HG02642 (cell line): Measurements from ENCODE around the gene DENND4C.
"Not testable (repeated sequence)": the region's sequence is repeated elsewhere in the genome, so short reads cannot be mapped to it uniquely, and the experiment has no call there.

Experiments
- ATAC-seq: cut with Tn5 transposase; IDR thresholded peaks from one replicate; pipeline ENCODE4 v1.9.1; 2021; ENCODE audit warnings: mild to moderate bottlenecking; ENCODE audit not compliant: unreplicated experiment, poor library complexity

The DENND4C gene

DNA sequence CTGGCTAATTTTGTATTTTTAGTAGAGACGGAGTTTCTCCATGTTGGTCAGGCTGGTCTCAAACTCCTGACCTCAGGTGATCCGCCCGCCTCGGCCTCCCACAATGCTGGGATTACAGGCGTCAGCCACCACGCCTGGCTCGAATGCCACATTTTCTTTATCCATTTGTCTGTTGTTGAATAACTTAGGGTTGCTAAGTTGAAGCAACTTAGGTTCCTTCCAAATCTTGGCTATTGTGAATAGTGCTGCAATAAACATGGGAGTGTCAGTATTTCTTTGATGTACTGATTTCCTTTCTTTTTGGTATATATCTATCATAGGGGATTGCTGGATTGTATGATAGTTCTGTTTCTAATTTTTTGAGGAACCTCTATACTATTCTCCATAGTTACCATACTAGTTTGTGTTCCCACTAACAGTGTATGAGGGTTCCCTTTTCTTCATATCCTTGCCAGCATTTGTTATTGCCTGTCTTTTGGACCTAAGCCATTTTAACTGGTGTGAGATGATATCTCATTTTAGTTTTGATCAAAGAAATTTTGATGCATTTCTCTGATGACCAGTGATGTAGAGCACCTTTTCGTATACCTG is 29.3 kb downstream of the DENND4C start:
- not testable (repeated sequence) for ATAC-seq

DNA sequence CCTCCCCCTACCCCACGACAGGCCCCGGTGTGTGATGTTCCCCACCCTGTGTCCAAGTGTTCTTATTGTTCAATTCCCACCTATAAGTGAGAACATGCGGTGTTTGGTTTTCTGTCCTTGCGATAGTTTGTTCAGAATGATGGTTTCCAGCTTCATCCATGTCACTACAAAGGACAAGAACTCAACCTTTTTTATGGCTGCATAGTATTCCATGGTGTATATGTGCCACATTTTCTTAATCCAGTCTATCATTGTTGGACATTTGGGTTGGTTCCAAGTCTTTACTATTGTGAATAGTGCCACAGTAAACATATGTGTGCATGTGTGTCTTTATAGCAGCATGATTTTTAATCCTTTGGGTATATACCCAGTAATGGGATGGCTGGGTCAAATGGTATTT is 35.1 kb downstream of the DENND4C start:
- ATAC-seq = not testable (repeated sequence)

DNA sequence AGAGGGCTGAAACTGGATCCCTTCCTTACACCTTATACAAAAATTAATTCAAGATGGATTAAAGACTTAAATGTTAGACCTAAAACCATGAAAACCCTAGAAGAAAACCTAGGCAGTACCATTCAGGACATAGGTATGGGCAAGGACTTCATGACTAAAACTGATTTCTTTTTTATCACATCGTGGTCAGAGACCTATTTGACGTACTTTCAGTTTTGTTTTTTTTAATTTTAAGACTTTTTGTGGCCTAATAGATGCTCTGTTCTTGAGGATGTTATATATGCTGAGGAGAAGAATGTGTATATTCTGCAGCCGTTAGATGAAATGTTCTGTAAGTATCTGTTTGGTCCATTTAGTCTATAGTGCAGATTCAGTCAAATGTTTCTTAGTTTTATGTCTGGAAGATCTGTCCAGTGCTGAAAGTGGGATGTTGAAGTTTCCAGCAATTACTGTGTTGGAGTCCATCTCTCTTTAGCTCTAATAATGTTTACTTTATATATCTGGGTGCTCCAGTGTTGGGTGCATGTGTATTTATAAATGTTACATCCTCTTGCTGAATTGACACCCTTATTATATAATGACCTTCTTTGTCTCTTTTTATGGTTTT is 36.4 kb downstream of the DENND4C start:
- ATAC-seq = not testable (repeated sequence)

DNA sequence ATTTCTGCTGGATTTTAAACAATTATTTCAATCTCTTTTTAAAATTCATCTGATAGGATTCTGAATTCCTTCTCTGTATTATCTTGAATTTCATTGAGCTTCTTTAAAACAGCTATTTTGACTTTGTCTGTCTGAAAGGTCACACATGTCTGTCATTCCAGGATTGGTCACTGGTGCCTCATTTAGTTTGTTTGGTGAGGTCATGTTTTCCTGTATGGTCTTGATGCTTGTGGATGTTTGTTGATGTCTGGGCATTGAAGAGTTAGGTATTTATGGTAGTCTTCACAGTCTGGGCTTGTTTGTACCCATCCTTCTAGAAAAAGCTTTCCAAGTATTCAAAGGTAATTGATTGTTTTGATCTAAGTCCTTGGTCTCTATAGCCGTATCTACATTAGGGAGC is 39.1 kb downstream of the DENND4C start:
- no peak for ATAC-seq

DNA sequence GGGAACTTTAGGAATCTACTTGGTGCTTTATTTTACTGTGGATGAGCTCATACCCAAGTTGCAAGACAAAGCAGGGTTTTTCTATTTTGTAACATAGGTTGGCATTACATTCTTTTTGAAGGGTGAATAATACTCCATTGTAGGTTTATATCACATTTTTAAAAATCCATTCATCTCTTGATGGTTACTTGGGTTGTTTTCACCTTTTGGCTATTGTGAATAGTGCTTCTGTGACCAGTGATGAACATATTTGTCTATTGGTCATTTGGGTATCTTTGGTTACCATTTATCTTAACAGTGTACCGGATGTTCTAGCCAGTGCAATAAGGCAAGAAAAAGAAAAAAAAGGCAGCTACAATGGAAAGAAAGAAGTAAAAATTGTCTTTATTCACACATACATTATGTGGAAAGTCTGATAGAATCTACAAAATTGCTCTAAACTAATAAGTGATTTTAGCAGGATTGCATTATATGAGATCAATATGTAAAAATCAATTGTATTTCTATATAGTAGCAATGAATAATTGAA is 40.0 kb downstream of the DENND4C start:
- no peak for ATAC-seq

DNA sequence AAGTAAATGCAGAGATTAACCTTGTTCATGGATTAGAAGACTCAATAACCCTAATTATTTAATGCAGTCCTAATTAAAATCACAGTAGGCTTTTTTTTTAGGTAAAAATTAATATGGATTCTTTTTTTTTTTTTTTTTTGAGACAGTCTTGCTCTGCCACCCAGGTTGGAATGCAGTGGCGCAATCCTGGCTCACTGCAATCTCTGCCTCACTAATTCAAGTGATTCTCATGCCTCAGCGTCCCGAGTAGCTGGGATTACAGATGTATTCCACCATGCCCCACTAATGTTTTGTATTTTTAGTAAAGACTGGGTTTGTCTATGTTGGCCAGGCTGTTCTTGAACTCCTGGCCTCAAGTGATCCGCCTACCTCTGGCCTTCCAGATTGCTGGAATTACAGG is 40.6 kb downstream of the DENND4C start:
- ATAC-seq = no peak

DNA sequence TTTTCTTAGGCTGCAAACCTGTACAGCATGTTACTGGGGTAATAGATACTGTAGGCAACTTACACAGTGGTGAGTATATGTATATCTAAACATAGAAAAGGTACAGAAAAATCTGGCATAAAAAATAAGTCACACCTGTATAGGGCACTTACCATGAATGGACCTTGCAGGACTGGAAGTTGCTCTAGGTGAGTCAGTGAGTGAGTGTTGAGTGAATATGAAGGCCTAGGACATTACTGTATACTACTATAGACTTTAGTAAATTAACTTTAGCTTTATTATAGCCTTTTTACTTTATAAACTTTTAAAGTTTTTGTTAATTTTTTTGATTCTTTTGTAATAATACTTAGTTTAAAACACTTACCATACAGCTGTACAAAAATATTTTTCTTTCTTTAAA is 51.3 kb downstream of the DENND4C start:
- ATAC-seq = no peak

DNA sequence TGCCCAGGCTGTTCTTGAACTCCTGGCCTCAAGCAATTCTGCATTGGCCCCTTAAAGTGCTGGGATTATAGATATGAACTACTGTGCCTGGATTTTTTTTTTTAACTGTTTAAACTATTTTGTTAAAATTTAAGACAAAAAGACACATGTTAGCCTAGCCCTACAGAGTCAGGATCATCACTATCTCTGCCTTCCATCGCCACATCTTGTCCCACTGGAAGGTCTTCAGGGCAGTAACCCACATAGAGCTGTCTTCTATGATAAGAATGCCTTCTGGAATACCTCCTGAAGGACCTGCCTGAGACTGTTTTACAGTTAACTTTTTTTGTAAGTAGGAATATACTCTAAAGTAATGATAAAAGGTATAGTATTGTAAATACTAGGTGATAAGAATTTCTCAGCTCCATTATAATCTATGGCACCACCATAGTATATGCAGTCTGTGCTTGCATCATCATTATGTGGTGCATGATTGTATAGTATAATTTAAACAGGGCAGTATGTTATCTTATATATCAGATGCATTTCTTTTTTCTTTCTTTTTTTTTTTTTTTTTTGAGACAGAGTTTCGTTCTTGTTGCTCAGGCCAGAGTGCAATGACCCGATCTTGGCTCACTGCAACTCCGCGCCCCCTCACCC is 52.7 kb downstream of the DENND4C start:
- ATAC-seq = no peak

DNA sequence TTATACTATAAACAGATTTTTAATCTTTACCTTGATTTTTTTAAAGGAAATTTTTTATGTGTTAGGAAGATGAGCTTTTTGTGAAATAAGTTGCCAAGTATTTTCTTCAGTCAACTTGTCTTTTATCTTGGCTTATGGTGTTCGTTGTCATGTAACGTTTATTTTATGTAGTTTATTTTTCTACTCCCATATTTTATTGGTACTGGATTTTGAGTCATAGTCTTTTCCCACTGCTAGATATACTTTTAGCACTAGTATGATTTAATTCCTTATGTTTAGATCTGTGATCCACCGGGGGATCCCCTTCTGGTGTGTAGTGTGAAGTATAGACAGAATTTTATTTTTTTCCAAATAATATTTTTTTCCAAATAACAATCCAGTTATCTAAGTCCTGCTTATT is 54.2 kb downstream of the DENND4C start:
- ATAC-seq = no peak

DNA sequence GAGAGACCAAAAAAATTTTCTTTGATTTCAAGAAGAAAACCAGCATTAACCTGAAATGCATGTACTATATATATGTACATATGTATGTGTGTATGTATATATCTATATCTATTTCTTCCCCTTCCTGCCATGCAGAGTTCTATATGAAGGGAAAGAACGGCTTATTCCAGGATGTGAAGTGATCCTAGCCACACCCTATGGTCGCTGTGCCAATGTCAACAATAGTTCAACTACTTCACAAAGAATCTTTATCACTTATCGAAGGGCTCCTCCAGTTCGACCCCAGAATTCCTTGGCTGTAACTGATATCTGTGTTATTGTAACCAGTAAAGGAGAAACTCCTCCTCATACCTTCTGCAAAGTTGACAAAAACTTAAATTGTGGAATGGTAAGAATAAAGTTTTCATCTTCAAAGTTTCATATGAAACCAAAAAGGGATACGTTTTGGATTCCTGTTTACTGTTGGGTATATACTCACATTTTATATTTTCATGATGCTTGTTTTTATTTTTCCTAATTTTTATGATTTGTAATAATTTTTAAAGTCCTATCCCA is 56.2 kb downstream of the DENND4C start:
- no peak for ATAC-seq

DNA sequence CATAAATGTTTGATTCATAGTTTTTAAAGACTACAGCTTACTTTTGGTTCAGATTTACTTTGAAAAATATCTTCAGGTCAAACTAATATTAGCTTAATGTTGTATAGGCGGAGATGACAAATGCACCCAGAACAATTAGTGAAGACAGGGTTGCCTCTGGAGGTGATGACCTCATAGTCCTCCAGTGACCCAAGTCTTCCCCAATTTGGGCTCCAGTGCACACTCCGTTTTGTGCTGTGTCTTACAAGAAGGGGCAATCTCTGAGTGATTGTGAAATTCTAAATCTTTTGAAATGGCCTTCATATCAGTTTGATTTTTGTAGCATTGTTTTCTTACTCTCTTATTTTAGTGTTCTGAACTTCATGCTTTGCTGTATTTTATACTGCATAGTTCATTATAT is 57.6 kb downstream of the DENND4C start:
- no peak for ATAC-seq

DNA sequence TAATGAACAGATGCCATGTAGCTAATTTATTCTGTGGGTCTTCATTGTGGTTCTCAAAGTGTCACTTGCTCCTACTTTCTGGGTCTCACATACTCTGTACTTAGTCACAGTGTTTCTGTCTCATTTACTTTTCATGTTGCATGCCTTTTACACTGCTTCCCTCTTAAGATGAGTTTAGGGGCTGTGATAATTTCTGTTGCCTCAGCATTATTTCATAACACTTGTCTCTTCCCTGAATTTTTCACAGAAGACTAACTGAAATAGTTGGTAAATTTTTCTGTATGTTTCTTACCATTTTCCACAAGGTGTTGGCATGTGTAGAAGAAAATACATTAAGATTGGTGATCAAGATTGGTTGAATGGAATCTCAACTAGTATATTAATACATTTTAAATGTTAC is 59.6 kb downstream of the DENND4C start:
- no peak for ATAC-seq

DNA sequence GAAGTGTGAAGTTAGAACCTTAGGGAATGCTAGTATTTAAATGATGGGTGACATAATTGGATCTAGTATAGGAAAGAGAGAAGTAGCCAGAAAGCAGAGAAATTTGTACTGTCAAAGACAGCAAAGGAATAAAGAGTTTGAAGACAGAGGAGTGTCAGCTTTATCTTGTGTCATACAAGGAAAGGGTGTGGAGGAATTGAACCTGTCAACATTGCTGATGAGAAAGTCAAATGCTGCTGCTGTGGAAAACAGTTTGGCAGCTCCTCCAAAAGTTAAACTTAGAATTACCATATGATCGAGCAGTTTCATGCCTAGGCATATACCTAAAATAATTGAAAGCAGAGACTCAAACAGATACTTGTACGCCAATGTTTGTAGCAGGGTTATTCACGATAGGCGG is 63.7 kb downstream of the DENND4C start:
- ATAC-seq = no peak

DNA sequence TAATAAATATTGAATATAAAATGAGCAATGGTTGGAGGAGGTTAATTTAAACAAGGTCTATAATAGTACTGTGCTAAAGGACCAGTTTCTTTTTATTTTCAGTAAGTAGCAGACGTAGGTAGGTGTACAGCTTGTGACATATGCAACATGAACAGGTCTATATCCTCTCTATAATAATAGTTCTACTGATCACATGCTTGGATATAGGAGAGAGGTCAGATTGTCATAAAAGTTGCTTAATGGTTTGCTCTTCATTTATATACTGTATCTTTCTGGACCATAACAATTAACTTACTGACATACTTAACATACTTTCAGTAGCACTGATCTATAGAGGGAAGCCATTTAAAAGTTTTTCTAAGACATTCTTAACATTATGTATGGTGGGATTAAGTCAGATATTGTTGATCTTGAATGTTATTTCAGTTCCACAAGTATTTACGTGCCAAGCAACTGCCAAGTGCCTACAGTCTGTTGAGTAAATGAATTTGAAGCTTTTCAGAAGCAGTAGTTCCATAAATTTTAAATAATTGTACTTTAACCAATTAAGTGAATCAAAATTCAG is 68.0 kb downstream of the DENND4C start:
- no peak for ATAC-seq

DNA sequence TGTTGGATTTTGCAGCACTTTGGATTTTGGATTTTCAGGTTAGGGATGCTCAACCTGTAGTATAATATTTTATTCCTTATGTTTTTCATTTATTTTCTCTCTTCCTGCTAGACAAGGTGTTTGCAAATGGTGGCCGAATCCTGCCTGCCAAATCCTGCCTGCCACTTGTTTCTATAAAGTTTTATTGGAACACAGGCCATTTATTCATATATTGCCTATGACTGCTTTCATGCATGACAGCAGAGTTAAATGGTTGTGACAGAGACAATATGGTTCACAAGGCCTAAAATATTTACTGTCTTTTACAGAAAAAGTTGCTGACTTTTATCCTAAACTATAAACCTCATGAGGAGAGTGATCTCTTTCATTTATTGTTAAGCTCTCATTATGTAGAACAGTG is 72.7 kb downstream of the DENND4C start:
- ATAC-seq = no peak

DNA sequence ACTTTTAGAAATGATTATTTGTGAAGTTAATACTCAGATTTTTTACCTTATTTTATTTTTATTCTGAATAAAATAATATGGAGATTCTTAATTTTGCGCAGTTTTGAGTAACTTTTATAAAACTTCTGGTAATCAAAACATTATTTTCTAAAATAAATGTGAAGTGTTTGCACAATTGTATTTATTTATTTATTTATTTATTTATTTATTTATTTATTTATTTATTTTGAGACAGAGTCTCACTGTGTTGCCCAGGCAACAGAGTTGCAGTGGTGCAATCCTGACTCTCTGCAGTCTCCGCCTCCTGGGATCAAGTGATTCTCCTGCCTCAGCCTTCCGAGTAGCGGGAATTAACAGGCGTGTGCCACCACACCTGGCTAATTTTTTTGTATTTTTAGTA is 76.1 kb downstream of the DENND4C start:
- no peak for ATAC-seq

DNA sequence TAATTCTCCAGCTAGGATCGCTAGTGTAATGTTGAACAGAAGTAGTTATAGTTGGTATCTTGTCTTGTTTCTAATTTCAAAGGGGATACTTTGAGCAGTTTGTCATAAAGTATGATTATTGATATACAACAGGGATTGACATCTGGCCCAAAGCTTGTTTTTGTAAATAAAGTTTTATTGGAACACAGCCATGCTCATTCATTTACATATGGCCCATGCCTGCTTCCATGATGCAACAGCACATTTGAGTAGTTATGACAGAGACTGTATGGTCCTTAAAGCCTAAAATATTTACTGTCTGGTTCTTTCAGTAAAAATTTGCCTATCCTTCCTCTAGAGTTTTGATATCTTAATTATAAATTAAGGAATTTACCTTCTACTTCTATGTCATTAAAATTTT is 79.8 kb downstream of the DENND4C start:
- ATAC-seq = no peak

DNA sequence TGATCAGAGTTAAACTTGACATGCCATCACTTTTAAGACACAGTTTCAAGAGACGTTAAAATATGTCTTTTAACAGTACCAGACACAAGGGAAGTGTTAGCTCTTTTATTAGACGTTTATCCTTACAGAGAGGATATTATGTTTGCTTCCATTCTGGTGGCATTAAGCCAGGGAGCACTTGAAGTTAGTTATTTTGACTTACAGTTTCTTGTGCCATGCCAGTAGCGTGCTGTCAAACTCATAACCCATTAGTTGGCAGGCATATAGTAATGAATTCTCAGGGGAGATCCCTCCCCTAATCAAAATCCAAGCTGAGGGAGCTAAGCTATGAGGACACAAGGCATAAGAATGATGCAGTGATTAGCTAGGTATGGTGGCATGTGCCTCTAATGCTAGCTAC is 83.1 kb downstream of the DENND4C start:
- no peak for ATAC-seq

DNA sequence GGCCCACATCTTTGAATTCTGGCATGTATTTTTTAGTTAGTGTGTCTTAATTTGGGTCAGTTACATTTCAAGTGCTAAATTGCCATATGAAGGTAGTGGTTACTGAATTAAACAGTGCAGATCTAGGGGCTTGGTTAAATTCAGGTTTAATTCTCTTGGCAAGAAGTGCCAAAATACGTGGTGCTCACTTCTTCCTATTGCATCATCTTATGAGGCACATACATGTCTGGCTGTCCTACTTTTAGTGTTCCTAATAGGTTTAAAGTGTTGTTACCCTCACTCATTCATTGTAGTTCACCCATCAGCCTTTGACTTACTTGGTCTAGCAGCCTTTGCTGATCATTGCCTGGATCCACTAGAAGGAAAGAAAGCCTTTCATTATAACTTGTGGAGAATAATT is 90.0 kb downstream of the DENND4C start:
- no peak for ATAC-seq

DNA sequence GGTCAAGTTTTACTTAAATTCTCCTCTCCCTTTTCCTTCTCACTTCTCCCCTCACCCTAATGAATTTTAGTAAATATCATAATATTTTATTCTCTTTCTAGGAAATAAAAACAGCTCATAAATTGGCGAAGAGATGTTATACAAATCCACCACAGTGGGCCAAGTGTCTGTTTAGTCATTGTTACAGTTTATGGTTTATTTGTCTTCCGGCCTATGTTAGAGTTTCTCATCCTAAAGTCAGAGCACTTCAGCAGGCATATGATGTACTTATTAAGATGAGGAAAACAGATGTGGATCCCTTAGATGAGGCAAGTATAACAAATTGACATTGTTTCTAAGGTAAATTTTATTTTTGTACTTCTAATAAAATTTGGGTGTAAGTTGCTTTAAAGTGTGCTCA is 101.4 kb downstream of the DENND4C start:
- ATAC-seq = no peak

DNA sequence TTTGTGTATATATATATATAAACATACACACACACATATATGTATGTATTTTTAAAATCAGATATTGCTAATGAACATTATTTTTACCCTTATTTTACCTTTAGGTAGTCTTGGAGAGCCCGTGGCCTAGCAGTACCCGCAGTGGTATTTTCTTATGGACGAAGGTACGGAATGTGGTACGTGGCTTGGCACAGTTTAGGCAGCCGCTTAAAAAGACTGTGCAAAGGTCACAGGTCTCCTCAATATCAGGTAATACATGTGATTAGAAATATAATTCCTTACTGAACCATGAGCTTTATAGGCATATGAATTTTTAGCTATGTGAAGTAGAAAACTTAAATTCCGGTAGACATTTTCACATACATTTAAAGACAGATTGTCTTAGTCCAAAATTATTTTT is 105.7 kb downstream of the DENND4C start:
- ATAC-seq = no peak
